Activated naive CD8-positive, alpha-beta T cell (primary cell): Measurements from ENCODE around the gene DNAJB9.

Source experiments
- H3K27ac Mint-ChIP-seq: one replicate; pipeline ENCODE4 v1.8.0; 2021; ENCODE audit warnings: mixed read lengths
- H3K27me3 Mint-ChIP-seq: one replicate; pipeline ENCODE4 v1.8.0; 2021; ENCODE audit warnings: mixed read lengths
- H3K36me3 Mint-ChIP-seq: one replicate; pipeline ENCODE4 v1.8.0; 2021; ENCODE audit warnings: mixed read lengths
- H3K4me1 Mint-ChIP-seq: one replicate; pipeline ENCODE4 v1.8.0; 2021; ENCODE audit warnings: low read depth, mixed read lengths
- H3K4me3 Mint-ChIP-seq: one replicate; pipeline ENCODE4 v1.8.0; 2021; ENCODE audit warnings: mild to moderate bottlenecking, mixed read lengths
- H3K9me3 Mint-ChIP-seq: one replicate; pipeline ENCODE4 v1.8.0; 2021; ENCODE audit warnings: low read depth, mixed read lengths

The DNAJB9 gene

GRCh38 chr7:108581655-108582491 is 12.2 kb downstream of the DNAJB9 start:
- no peak overlapping the region for H3K27ac Mint-ChIP-seq
- no peaks in the 10 kb centered on the region for H3K27me3 Mint-ChIP-seq
- H3K9me3 Mint-ChIP-seq, result no peaks in the 10 kb centered on the region
- no peak overlapping the region for H3K4me3 Mint-ChIP-seq
- H3K4me1 Mint-ChIP-seq, result peaks cover under 1% of the 10 kb centered on the region
- H3K36me3 Mint-ChIP-seq, result peaks cover 6% of the 10 kb centered on the region

GRCh38 chr7:108584211-108584610 is 14.5 kb downstream of the DNAJB9 start:
- Mint-ChIP-seq H3K27ac (no peak overlapping the region), H3K27me3 (no peaks in the 10 kb centered on the region), H3K4me1 (no peaks in the 10 kb centered on the region), H3K9me3 (no peaks in the 10 kb centered on the region), H3K36me3 (peaks cover 2% of the 10 kb centered on the region), H3K4me3 (no peak overlapping the region)

GRCh38 chr7:108585843-108586242 is 16.2 kb downstream of the DNAJB9 start:
- Mint-ChIP-seq H3K9me3 (no peaks in the 10 kb centered on the region), H3K4me3 (no peak overlapping the region), H3K36me3 (peaks cover 1% of the 10 kb centered on the region), H3K27ac (no peak overlapping the region), H3K27me3 (peaks cover 1% of the 10 kb centered on the region), H3K4me1 (no peaks in the 10 kb centered on the region)

- Mint-ChIP-seq H3K27me3 (peaks cover 1% of the 10 kb centered on the region), H3K27ac (no peak overlapping the region), H3K9me3 (no peaks in the 10 kb centered on the region), H3K36me3 (peaks cover 2% of the 10 kb centered on the region), H3K4me1 (no peaks in the 10 kb centered on the region), H3K4me3 (no peak overlapping the region)
Measured at GRCh38 chr7:108586274-108586710, 16.6 kb downstream of the DNAJB9 start.

- H3K4me1 Mint-ChIP-seq, result no peaks in the 10 kb centered on the region
- H3K9me3 Mint-ChIP-seq, result no peaks in the 10 kb centered on the region
- no peak overlapping the region for H3K4me3 Mint-ChIP-seq
- H3K36me3 Mint-ChIP-seq, result peaks cover 6% of the 10 kb centered on the region
- H3K27me3 Mint-ChIP-seq, result peaks cover 1% of the 10 kb centered on the region
- H3K27ac Mint-ChIP-seq, result no peak overlapping the region
Measured at GRCh38 chr7:108589199-108589598, 19.5 kb downstream of the DNAJB9 start.

- Mint-ChIP-seq H3K4me1 (no peaks in the 10 kb centered on the region), H3K27ac (no peak overlapping the region), H3K27me3 (peaks cover 1% of the 10 kb centered on the region), H3K36me3 (peaks cover 6% of the 10 kb centered on the region), H3K4me3 (no peak overlapping the region), H3K9me3 (no peaks in the 10 kb centered on the region)
Measured at GRCh38 chr7:108589874-108590273, 20.2 kb downstream of the DNAJB9 start.

- Mint-ChIP-seq H3K9me3 (no peaks in the 10 kb centered on the region), H3K4me3 (no peak overlapping the region), H3K36me3 (peaks cover 6% of the 10 kb centered on the region), H3K27me3 (peaks cover 1% of the 10 kb centered on the region), H3K4me1 (no peaks in the 10 kb centered on the region), H3K27ac (no peak overlapping the region)
Measured at GRCh38 chr7:108590606-108591005, 20.9 kb downstream of the DNAJB9 start.

GRCh38 chr7:108592646-108593201 is 23.1 kb downstream of the DNAJB9 start:
- no peak overlapping the region for H3K4me3 Mint-ChIP-seq

GRCh38 chr7:108596560-108596959 is 26.9 kb downstream of the DNAJB9 start:
- Mint-ChIP-seq H3K27me3 (peaks cover 7% of the 10 kb centered on the region), H3K9me3 (no peaks in the 10 kb centered on the region), H3K4me3 (no peak overlapping the region), H3K36me3 (peaks cover 2% of the 10 kb centered on the region), H3K27ac (no peak overlapping the region), H3K4me1 (no peaks in the 10 kb centered on the region)

More at GRCh38 chr7:108592646-108593201, 23.1 kb downstream of the DNAJB9 start:
- peaks cover 6% of the 10 kb centered on the region for H3K36me3 Mint-ChIP-seq
- no peaks in the 10 kb centered on the region for H3K9me3 Mint-ChIP-seq
- H3K27ac Mint-ChIP-seq, result no peak overlapping the region
- H3K27me3 Mint-ChIP-seq, result peaks cover 1% of the 10 kb centered on the region
- H3K4me1 Mint-ChIP-seq, result no peaks in the 10 kb centered on the region

- Mint-ChIP-seq H3K27ac (no peak overlapping the region), H3K4me3 (no peak overlapping the region), H3K27me3 (peaks cover 7% of the 10 kb centered on the region), H3K36me3 (no peaks in the 10 kb centered on the region), H3K9me3 (no peaks in the 10 kb centered on the region), H3K4me1 (no peaks in the 10 kb centered on the region)
Measured at GRCh38 chr7:108598153-108598552, 28.5 kb downstream of the DNAJB9 start.

- H3K9me3 Mint-ChIP-seq, result no peaks in the 10 kb centered on the region
- no peaks in the 10 kb centered on the region for H3K36me3 Mint-ChIP-seq
- H3K27me3 Mint-ChIP-seq, result peaks cover 7% of the 10 kb centered on the region
- no peaks in the 10 kb centered on the region for H3K4me1 Mint-ChIP-seq
- H3K27ac Mint-ChIP-seq, result no peak overlapping the region
- no peak overlapping the region for H3K4me3 Mint-ChIP-seq
Measured at GRCh38 chr7:108598914-108599580, 29.4 kb downstream of the DNAJB9 start.

- Mint-ChIP-seq H3K27ac (no peak overlapping the region), H3K4me1 (no peaks in the 10 kb centered on the region), H3K4me3 (no peak overlapping the region), H3K36me3 (no peaks in the 10 kb centered on the region), H3K9me3 (no peaks in the 10 kb centered on the region), H3K27me3 (peaks cover 7% of the 10 kb centered on the region)
Measured at GRCh38 chr7:108600399-108600798, 30.7 kb downstream of the DNAJB9 start.

GRCh38 chr7:108603656-108604306 is 34.1 kb downstream of the DNAJB9 start:
- no peaks in the 10 kb centered on the region for H3K9me3 Mint-ChIP-seq
- H3K4me1 Mint-ChIP-seq, result no peaks in the 10 kb centered on the region
- H3K27ac Mint-ChIP-seq, result no peak overlapping the region
- H3K27me3 Mint-ChIP-seq, result peaks cover 4% of the 10 kb centered on the region
- no peak overlapping the region for H3K4me3 Mint-ChIP-seq
- H3K36me3 Mint-ChIP-seq, result no peaks in the 10 kb centered on the region

GRCh38 chr7:108604307-108605077 is 34.8 kb downstream of the DNAJB9 start:
- H3K36me3 Mint-ChIP-seq, result no peaks in the 10 kb centered on the region
- no peak overlapping the region for H3K27ac Mint-ChIP-seq
- peaks cover 3% of the 10 kb centered on the region for H3K27me3 Mint-ChIP-seq
- no peak overlapping the region for H3K4me3 Mint-ChIP-seq
- H3K4me1 Mint-ChIP-seq, result no peaks in the 10 kb centered on the region
- no peaks in the 10 kb centered on the region for H3K9me3 Mint-ChIP-seq
